ENCODE measurements around the gene CAV3. TPM values are rescaled to one million over a fixed set of nuclear protein-coding genes. Genes with fewer than 3 reads are reported as not detected.

Gene CAV3
- total and polyA plus RNA-seq, 10 of the 15 experiments (the other 5 are each of a cell fraction or from before 2014, with no cell fraction given) = not detected

- TF ChIP-seq REST (IDR thresholded peaks at IDR 0.05; ENCODE audit: low read depth, low read length) = no peak
- no peak for TF ChIP-seq HCFC1 (IDR thresholded peaks at IDR 0.05; ENCODE audit: low read length)
- TF ChIP-seq PRDM15 (CRISPR knock-in tag; IDR thresholded peaks at IDR 0.05) = no peak
- no peak for TF ChIP-seq SMARCA5 (IDR thresholded peaks at IDR 0.05)
- no peak for TF ChIP-seq MAX (IDR thresholded peaks at IDR 0.05; ENCODE audit: low read depth, low read length)
- no peak for TF ChIP-seq FOXM1 (IDR thresholded peaks at IDR 0.05; ENCODE audit: low read depth, low read length)
These were observed 28.0 kb upstream of the CAV3 start (continued) for GRCh38 chr3:8705575-8705974.
